ENCODE results near the gene TLCD3A.

TLCD3A gene

DNA sequence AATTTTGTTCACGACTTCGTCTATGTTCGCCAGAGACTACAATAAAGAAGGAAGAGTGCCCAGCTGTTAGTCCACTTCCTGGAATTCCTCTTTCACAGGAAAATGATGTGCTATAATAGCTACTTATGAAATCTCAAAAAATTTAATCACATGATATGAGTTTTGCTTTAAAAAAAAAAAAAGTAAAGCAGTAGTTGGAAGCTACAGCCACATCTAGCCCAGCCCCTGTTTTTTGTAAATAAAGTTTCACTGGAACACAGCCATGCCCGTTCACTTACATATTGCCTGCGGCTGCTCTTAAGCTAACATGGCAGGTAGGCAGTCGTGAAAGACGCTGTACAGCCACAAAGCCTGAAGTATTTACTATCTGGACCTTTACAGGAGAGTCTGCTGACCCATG is 33.1 kb upstream of the TLCD3A start:
- Histone ChIP-seq H4K20me1 (ENCODE audit: insufficient read depth, low read length, poor library complexity, severe bottlenecking) (no peaks in the 10 kb centered on the region), H3K36me3 (ENCODE audit: insufficient read depth, low read length) (peaks cover 24% of the 10 kb centered on the region; the same call in 1 of the 2 replicates), H3F3A (ENCODE audit: low read depth) (no peaks in the 10 kb centered on the region; the same call in 1 of the 2 replicates), H3K4me1 (ENCODE audit: insufficient read depth, low read length, poor library complexity, severe bottlenecking) (peaks cover 31% of the 10 kb centered on the region), H3K4me2 (ENCODE audit: low read depth, low read length, poor library complexity, severe bottlenecking) (no peak overlapping the region), H3K27me3 (ENCODE audit: insufficient read depth, low read length, poor library complexity, severe bottlenecking) (no peaks in the 10 kb centered on the region), H3K79me2 (ENCODE audit: insufficient read depth, low read length) (peaks cover 8% of the 10 kb centered on the region; the same call in 1 of the 2 replicates), H3K9ac (ENCODE audit: low read depth, low read length, poor library complexity, severe bottlenecking) (no peak overlapping the region), H3K9me3 (ENCODE audit: insufficient read depth, low read depth, low read length) (no peaks in the 10 kb centered on the region), H2AFZ (ENCODE audit: low read length) (no peak overlapping the region), H3K9me2 (replicated peaks; ENCODE audit: low read depth, low read length) (no peaks in the 10 kb centered on the region), H3K4me3 (ENCODE audit: low read length, poor library complexity, severe bottlenecking) (no peak overlapping the region)
- TF ChIP-seq CTCF (conservative IDR thresholded peaks at IDR 0.05; ENCODE audit: low read length), result no peak
- no peak for TF ChIP-seq EZH2phosphoT487 (IDR thresholded peaks at IDR 0.05; ENCODE audit: borderline replicate concordance)

DNA sequence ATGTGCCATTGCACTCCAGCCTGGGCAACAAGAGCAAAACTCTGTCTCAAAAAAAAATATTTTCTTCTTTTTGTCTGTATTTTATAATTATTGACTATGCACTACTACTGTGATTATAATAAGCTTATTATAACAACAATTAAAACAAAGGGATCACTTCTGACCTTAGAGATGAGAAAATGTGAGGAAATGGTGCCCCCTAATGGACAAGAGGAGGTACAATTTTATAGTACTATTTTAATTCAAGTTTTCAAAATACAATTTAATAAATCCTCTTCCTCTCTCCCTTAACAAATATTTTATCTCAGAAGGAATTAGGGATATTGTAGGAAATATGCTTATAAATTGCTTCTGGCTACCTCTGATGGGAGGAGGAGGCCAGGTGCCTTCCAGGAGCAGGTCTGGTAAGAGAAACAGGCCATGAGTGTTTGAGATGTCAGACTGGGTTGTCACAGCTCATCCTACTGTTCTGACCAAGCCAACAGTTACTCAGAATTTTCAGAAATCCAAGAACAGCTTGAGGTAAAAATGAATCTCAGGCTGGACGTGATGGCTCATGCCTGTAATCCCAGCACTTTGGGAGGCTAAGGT is 31.8 kb upstream of the TLCD3A start:
- Histone ChIP-seq H4K20me1 (ENCODE audit: insufficient read depth, low read length, poor library complexity, severe bottlenecking) (no peaks in the 10 kb centered on the region), H3F3A (ENCODE audit: low read depth) (no peaks in the 10 kb centered on the region; the same call in 1 of the 2 replicates), H3K9ac (ENCODE audit: low read depth, low read length, poor library complexity, severe bottlenecking) (no peak overlapping the region), H3K36me3 (ENCODE audit: insufficient read depth, low read length) (peaks cover 17% of the 10 kb centered on the region; the same call in 1 of the 2 replicates), H3K79me2 (ENCODE audit: insufficient read depth, low read length) (peaks cover 10% of the 10 kb centered on the region; the same call in 1 of the 2 replicates), H3K4me3 (ENCODE audit: low read length, poor library complexity, severe bottlenecking) (no peak overlapping the region), H3K27me3 (ENCODE audit: insufficient read depth, low read length, poor library complexity, severe bottlenecking) (no peaks in the 10 kb centered on the region), H3K9me3 (ENCODE audit: insufficient read depth, low read depth, low read length) (no peaks in the 10 kb centered on the region), H3K9me2 (replicated peaks; ENCODE audit: low read depth, low read length) (no peaks in the 10 kb centered on the region), H2AFZ (ENCODE audit: low read length) (no peak overlapping the region), H3K4me2 (ENCODE audit: low read depth, low read length, poor library complexity, severe bottlenecking) (no peak overlapping the region), H3K4me1 (ENCODE audit: insufficient read depth, low read length, poor library complexity, severe bottlenecking) (peaks cover 25% of the 10 kb centered on the region)
- TF ChIP-seq CTCF (conservative IDR thresholded peaks at IDR 0.05; ENCODE audit: low read length), result peak; percentile 76
- TF ChIP-seq EZH2phosphoT487 (IDR thresholded peaks at IDR 0.05; ENCODE audit: borderline replicate concordance), result no peak

- no peak overlapping the region for H2AFZ ChIP-seq (ENCODE audit: low read length)
- no peaks in the 10 kb centered on the region for H3K27me3 ChIP-seq (ENCODE audit: insufficient read depth, low read length, poor library complexity, severe bottlenecking)
- no peak overlapping the region for H3K4me3 ChIP-seq (ENCODE audit: low read length, poor library complexity, severe bottlenecking)
- peaks cover 5% of the 10 kb centered on the region for H3K4me1 ChIP-seq (ENCODE audit: insufficient read depth, low read length, poor library complexity, severe bottlenecking)
- no peak overlapping the region for H3K9ac ChIP-seq (ENCODE audit: low read depth, low read length, poor library complexity, severe bottlenecking)
- H3K79me2 ChIP-seq (ENCODE audit: insufficient read depth, low read length), result peaks cover 13% of the 10 kb centered on the region; the same call in 1 of the 2 replicates
- no peaks in the 10 kb centered on the region for H3K9me2 ChIP-seq (replicated peaks; ENCODE audit: low read depth, low read length)
- no peak overlapping the region for H3K4me2 ChIP-seq (ENCODE audit: low read depth, low read length, poor library complexity, severe bottlenecking)
- no peaks in the 10 kb centered on the region for H4K20me1 ChIP-seq (ENCODE audit: insufficient read depth, low read length, poor library complexity, severe bottlenecking)
- TF ChIP-seq EZH2phosphoT487 (IDR thresholded peaks at IDR 0.05; ENCODE audit: borderline replicate concordance) (no peak), CTCF (conservative IDR thresholded peaks at IDR 0.05; ENCODE audit: low read length) (no peak)
- no peaks in the 10 kb centered on the region for H3F3A ChIP-seq (ENCODE audit: low read depth)
- no peaks in the 10 kb centered on the region for H3K9me3 ChIP-seq (ENCODE audit: insufficient read depth, low read depth, low read length)
- peaks cover 2% of the 10 kb centered on the region; the same call in 1 of the 2 replicates for H3K36me3 ChIP-seq (ENCODE audit: insufficient read depth, low read length)
Measured at GRCh38 chr17:703081-703875, 29.1 kb upstream of the TLCD3A start.

Measured in Loucy (cell line).